Renal cortex interstitium (tissue), 15 donors: Measurements from ENCODE around the gene NQO2. TPM values are rescaled to one million over a fixed set of nuclear protein-coding genes. Genes with fewer than 3 reads are reported as not detected.

Source experiments
- DNase-seq, 11 donors: peaks; one replicate each; pipeline ENCODE4 v3.0.0-alpha.2; 2013; ENCODE audit warnings: low read depth in 9 of 11, low spot score in 4 of 11; ENCODE audit errors: extremely low read depth in 1 of 11
- long read RNA-seq, 16 experiments: transcript quantifications; one replicate each; lab custom pipeline, GENCODE V29; 2026
- polyA plus RNA-seq, 3 donors: library from polyadenylated mRNA; unstranded; fragments of 120-200 nt; gene quantifications; one replicate each; pipeline ENCODE4 v1.2.1, GENCODE V29; 2013; ENCODE audit not compliant: insufficient read length in 3 of 3

NQO2 gene
- 10 to 100 TPM; 67.4 to 93.6 (median 81.2) TPM for polyA plus RNA-seq
- long read RNA-seq, donor 1, full-length matches to known transcripts: 22 of 22 reads
- long read RNA-seq, donor 1, partial matches to known transcripts: 0 of 22 reads
- long read RNA-seq, donor 1, other reads (novel, unspliced or antisense): 0 of 22 reads
- long read RNA-seq, donor 2, full-length matches to known transcripts: 17 of 26 reads
- long read RNA-seq, donor 2, partial matches to known transcripts: 9 of 26 reads
- long read RNA-seq, donor 2, other reads (novel, unspliced or antisense): 0 of 26 reads
- long read RNA-seq, donor 3, full-length matches to known transcripts: 15 of 24 reads
- long read RNA-seq, donor 3, partial matches to known transcripts: 9 of 24 reads
- long read RNA-seq, donor 3, other reads (novel, unspliced or antisense): 0 of 24 reads
- long read RNA-seq, donor 4, full-length matches to known transcripts: 20 of 20 reads
- long read RNA-seq, donor 4, partial matches to known transcripts: 0 of 20 reads
- long read RNA-seq, donor 4, other reads (novel, unspliced or antisense): 0 of 20 reads
- long read RNA-seq, donor 5: 0 reads
- long read RNA-seq, donor 6, full-length matches to known transcripts: 14 of 26 reads
- long read RNA-seq, donor 6, partial matches to known transcripts: 12 of 26 reads
- long read RNA-seq, donor 6, other reads (novel, unspliced or antisense): 0 of 26 reads
- long read RNA-seq, donor 7, full-length matches to known transcripts: 22 of 35 reads
- long read RNA-seq, donor 7, partial matches to known transcripts: 13 of 35 reads
- long read RNA-seq, donor 7, other reads (novel, unspliced or antisense): 0 of 35 reads
- long read RNA-seq, donor 8: 0 reads
- long read RNA-seq, donor 9, full-length matches to known transcripts: 25 of 25 reads
- long read RNA-seq, donor 9, partial matches to known transcripts: 0 of 25 reads
- long read RNA-seq, donor 9, other reads (novel, unspliced or antisense): 0 of 25 reads
- long read RNA-seq, donor 10, full-length matches to known transcripts: 18 of 26 reads
- long read RNA-seq, donor 10, partial matches to known transcripts: 8 of 26 reads
- long read RNA-seq, donor 10, other reads (novel, unspliced or antisense): 0 of 26 reads
- long read RNA-seq, donor 11, full-length matches to known transcripts: 10 of 10 reads
- long read RNA-seq, donor 11, partial matches to known transcripts: 0 of 10 reads
- long read RNA-seq, donor 11, other reads (novel, unspliced or antisense): 0 of 10 reads
- long read RNA-seq, donor 12, full-length matches to known transcripts: 8 of 8 reads
- long read RNA-seq, donor 12, partial matches to known transcripts: 0 of 8 reads
- long read RNA-seq, donor 12, other reads (novel, unspliced or antisense): 0 of 8 reads
- long read RNA-seq, donor 13: 0 reads
- long read RNA-seq, donor 14, full-length matches to known transcripts: 13 of 13 reads
- long read RNA-seq, donor 14, partial matches to known transcripts: 0 of 13 reads
- long read RNA-seq, donor 14, other reads (novel, unspliced or antisense): 0 of 13 reads
- long read RNA-seq, donor 15, full-length matches to known transcripts: 7 of 13 reads
- long read RNA-seq, donor 15, partial matches to known transcripts: 6 of 13 reads
- long read RNA-seq, donor 15, other reads (novel, unspliced or antisense): 0 of 13 reads
- long read RNA-seq, donor 16, full-length matches to known transcripts: 41 of 47 reads
- long read RNA-seq, donor 16, partial matches to known transcripts: 6 of 47 reads
- long read RNA-seq, donor 16, other reads (novel, unspliced or antisense): 0 of 47 reads

- peak in 7 of 11 donors; percentile 63 to 83 (median 79) for DNase-seq
These were observed at the start of gene NQO2 for GRCh38 chr6:2999618-3000557. Gene NQO2 (plus strand): TSS chr6:2999894. CDS start chr6:3006553, 6,659 bp downstream.

GRCh38 chr6:2950713-2951112, 49.0 kb upstream of the NQO2 start:
- no peak for DNase-seq

- DNase-seq: no peak
These were observed 48.0 kb upstream of the NQO2 start for GRCh38 chr6:2951728-2952127.

- peak; percentile 54 to 83 (median 66) for DNase-seq
These were observed 47.1 kb upstream of the NQO2 start for GRCh38 chr6:2952557-2953095.

- no peak for DNase-seq
These were observed 46.6 kb upstream of the NQO2 start for GRCh38 chr6:2953098-2953497.

- DNase-seq: no peak
These were observed 42.6 kb upstream of the NQO2 start for GRCh38 chr6:2956930-2957685.

GRCh38 chr6:2957696-2958330, 41.9 kb upstream of the NQO2 start:
- DNase-seq: no peak

GRCh38 chr6:2958331-2958711, 41.4 kb upstream of the NQO2 start:
- no peak for DNase-seq

GRCh38 chr6:2958776-2959175, 40.9 kb upstream of the NQO2 start:
- no peak for DNase-seq

- DNase-seq: no peak
These were observed 39.6 kb upstream of the NQO2 start for GRCh38 chr6:2959909-2960719.

- DNase-seq: no peak
These were observed 38.8 kb upstream of the NQO2 start for GRCh38 chr6:2960935-2961334.

GRCh38 chr6:2961506-2961905, 38.2 kb upstream of the NQO2 start:
- no peak for DNase-seq

GRCh38 chr6:2962004-2962403, 37.7 kb upstream of the NQO2 start:
- no peak for DNase-seq

- DNase-seq: no peak
These were observed 37.1 kb upstream of the NQO2 start for GRCh38 chr6:2962636-2963035.

- no peak for DNase-seq
These were observed 35.9 kb upstream of the NQO2 start for GRCh38 chr6:2963756-2964155.
